Measurements from ENCODE around the gene RRP1. TPM values are rescaled to one million over a fixed set of nuclear protein-coding genes. Genes with fewer than 3 reads are reported as not detected.
A peak's percentile ranks its signal among the peaks of the same experiment; 100 is the strongest.

RRP1 gene
- polyA plus RNA-seq, 4 donors, result 27.1 to 34.6 (median 33.7) TPM

DNA sequence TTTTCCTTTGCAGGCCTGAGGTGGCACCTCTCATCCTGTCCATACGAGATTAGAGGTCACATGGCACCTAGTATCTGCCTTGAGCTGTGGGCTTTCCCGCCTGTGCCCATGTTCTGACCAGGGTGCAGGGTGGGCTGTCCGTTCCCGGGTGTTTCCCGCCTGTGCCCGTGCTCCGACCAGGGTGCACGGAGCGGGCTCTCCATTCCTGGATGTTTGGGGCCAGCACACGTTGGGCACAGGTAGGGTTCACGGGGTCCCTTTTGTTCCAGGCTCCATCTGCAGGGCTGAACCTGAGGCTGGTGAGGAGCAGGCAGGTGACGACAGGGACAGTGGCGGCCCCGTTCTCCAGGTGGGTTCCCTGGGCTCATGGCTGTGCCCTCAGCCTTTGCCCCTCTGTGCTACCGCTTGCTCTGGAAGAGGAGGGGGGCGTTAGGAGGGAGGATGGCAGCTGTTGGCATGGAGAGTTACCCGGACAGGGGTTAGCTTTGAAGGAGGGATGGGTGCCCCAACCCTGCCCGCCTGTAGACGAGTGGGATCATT lies 10.0 kb downstream of the RRP1 start:
- no peak for DNase-seq (ENCODE audit: low read depth in 4 of 4, low spot score in 2 of 4)

DNA sequence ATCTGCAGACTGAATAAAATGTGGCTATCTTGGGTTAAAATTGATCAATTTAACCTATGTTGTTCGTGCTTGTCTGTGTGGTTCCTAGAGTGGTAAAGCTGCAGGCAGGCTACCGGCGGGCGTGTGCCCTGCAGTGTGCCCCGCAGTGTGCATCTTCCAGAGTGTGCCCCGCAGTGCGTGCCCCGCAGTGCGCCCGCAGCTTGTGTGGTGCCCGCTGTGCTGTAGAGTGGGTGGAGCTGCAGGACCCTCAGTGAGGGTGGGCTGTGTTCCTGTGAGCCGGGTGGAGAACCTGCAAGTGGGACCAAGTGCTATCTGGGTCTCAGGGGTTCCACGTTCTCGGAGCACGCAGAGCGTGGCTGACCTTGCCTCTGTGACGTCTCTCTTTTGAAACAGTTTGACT lies 10.7 kb downstream of the RRP1 start:
- DNase-seq (ENCODE audit: low read depth in 4 of 4, low spot score in 2 of 4), result no peak

DNA sequence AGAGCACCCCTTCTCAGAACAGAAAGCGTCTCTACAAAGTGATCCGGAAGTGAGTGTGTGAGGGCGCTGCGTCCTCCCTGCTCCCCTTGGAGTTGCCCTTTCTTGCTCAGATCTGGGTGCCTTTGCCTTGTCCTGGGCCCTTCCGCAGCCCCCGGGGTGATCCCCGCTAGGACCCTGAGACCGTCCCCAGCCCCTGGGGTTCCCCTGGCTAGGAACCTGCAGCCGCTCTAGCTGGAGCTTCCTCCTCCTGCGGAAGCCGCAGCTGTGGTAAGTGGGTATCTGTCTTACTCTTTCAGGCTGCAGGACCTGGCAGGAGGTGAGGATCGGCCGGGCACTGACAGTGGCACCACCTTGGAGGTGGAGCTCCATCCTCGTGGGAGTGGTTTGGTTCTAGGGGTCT lies 11.2 kb downstream of the RRP1 start:
- DNase-seq (ENCODE audit: low read depth in 4 of 4, low spot score in 2 of 4), result no peak

GRCh38 chr21:43801006-43801783 lies 11.8 kb downstream of the RRP1 start:
- no peak for DNase-seq (ENCODE audit: low read depth in 4 of 4, low spot score in 2 of 4)

GRCh38 chr21:43802713-43803313 lies 13.4 kb downstream of the RRP1 start:
- DNase-seq (ENCODE audit: low read depth in 4 of 4, low spot score in 2 of 4), result no peak

GRCh38 chr21:43803558-43804300 lies 14.4 kb downstream of the RRP1 start:
- no peak for DNase-seq (ENCODE audit: low read depth in 4 of 4, low spot score in 2 of 4)

- no peak for DNase-seq (ENCODE audit: low read depth in 4 of 4, low spot score in 2 of 4)
Observed at GRCh38 chr21:43805275-43805800, 16.0 kb downstream of the RRP1 start.

GRCh38 chr21:43806017-43806710 lies 16.8 kb downstream of the RRP1 start:
- no peak for DNase-seq (ENCODE audit: low read depth in 4 of 4, low spot score in 2 of 4)

GRCh38 chr21:43808367-43808766 lies 19.0 kb downstream of the RRP1 start:
- no peak for DNase-seq (ENCODE audit: low read depth in 4 of 4, low spot score in 2 of 4)

DNA sequence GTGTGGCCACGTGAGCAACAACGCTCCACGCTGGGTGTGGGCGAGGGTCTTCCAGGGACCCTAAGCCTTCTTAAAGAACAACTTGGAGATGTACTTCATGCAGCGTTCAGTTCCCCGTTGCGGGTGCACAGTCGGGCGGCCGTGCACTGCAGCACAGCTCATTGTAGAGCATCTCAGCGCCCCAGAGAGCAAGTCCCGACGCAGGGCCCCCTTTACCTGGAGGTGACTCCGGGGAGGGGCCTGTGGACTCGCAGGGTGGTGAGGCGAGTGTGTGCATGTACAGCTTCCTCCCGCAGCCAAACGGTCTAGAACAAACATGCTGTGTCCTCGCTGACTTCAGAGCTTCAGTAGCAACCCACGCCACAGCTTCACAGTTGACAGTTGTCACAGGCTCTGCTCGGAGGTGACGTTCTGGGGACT lies 19.5 kb downstream of the RRP1 start:
- no peak for DNase-seq (ENCODE audit: low read depth in 4 of 4, low spot score in 2 of 4)

DNA sequence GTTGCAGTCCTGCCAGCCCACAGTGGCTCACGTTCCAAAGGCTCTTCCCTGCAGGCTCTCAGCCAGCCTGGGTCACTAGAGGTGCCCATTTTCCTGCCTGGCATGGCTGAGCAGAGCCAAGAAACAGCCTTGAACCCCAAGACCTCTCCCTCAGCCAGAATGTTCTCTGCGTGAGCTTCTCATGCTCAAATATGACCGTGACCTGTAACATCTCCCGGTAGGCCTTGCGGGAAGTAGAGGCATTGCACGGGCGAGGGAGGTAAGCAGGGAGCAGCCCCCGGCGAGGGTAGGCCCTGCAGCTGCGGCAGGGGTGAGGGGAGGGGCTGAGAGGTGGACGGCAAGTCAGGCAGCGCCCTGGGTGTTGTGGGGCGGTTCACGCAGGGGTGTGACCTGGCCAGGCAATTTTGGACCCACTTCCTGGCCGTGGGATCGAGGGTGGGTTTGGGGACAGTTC lies 20.0 kb downstream of the RRP1 start:
- DNase-seq (ENCODE audit: low read depth in 4 of 4, low spot score in 2 of 4), result no peak

DNA sequence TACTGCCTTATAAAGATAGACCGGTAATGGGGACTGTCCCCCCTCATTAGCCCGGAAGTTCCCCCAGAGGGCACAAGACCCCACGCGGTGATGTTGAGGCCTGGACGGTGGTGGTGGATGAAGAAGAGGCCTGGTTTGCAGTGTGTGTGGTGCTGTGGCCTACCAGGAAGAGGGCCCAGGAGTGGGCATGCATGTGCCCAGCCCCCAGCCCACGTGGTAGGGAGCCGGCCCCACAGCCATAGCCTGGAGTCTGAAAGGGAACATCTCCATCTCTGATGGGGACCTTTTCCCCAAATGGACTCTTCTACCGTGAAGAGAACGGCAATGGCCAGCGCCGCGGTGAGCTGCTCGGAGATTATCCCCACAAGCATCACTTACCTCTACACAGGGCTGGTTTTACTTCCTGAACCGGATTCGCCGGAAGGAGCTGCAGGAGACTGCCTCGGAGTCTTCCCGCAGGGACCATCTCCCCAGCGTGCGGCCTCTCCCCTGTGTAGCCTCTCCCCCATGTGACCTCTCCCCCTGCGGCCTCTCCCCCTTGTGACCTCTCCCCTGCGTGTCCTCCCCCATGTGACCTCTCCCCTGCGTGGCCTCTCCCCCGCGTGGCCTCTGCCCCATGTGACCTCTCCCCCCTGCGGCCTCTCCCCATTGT lies 20.6 kb downstream of the RRP1 start:
- DNase-seq (ENCODE audit: low read depth in 4 of 4, low spot score in 2 of 4), result no peak

DNA sequence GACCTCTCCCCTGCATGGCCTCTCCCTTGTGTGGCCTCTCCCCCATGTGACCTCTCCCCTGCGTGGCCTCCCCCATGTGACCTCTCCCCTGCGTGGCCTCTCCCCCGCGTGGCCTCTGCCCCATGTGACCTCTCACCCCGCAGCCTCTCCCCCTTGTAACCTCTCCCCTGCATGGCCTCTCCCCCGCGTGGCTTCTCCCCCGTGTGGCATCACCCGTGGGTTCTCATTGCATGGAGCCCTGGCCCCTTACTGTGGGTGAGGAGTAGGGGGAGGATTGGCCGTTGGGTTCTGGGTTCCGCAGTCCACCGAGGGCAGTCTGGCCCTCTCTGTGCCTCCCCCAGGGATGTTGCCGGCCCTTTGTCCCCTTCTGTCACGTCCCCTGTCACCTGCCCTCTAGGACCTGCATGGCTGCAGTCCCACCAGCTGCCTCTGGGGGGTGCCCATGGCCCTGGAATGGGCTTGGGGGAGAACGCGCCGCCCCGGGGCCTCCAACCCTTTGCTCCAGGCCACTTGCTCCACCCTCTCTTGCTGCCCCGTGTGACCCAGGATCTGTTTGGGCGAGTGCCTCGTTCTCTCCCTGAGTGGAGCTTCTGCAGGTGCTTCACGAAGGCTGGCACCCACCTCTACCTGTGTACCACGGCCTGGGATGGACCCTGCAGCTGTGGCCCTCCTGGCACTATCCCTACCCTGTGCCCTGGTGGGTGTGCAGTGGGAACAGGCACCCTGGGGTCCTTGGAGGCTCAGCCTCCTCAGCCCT lies 21.3 kb downstream of the RRP1 start:
- peak in 2 of 4 donors; percentile 34 to 46 for DNase-seq (ENCODE audit: low read depth in 4 of 4, low spot score in 2 of 4)

- no peak for DNase-seq (ENCODE audit: low read depth in 4 of 4, low spot score in 2 of 4)
Observed at GRCh38 chr21:43811262-43812105, 22.1 kb downstream of the RRP1 start.

- DNase-seq (ENCODE audit: low read depth in 4 of 4, low spot score in 2 of 4), result no peak
Observed at GRCh38 chr21:43812139-43812821, 22.9 kb downstream of the RRP1 start.

- no peak for DNase-seq (ENCODE audit: low read depth in 4 of 4, low spot score in 2 of 4)
Observed at GRCh38 chr21:43812957-43813655, 23.7 kb downstream of the RRP1 start.

DNA sequence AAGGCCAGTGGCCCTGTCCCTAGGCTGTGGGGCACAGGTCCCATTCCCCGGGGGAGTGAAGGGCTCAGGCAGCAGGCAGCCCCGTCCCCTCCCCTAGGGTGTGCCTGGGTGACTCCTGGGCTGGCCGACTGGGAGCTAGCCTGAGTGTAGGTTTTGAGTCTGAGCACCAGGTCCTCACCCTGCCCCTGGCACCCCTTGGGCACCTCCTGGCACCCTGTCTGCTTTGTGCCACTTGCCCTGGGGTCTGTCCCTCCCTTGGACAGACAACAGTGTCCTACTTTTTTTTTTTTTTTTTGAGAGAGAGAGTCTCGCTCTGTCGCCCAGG lies 24.2 kb downstream of the RRP1 start:
- DNase-seq (ENCODE audit: low read depth in 4 of 4, low spot score in 2 of 4), result no peak
